Measurements from ENCODE around the gene CPNE7. TPM values are rescaled to one million over a fixed set of nuclear protein-coding genes. Genes with fewer than 3 reads are reported as not detected.
"Not testable (repeated sequence)": the region's sequence is repeated elsewhere in the genome, so short reads cannot be mapped to it uniquely, and the experiment has no call there.

Gene CPNE7
- total RNA-seq, 4 donors from 2014 or later = 0.19 to 2.4 (median 1.1) TPM; not detected in 1

DNA sequence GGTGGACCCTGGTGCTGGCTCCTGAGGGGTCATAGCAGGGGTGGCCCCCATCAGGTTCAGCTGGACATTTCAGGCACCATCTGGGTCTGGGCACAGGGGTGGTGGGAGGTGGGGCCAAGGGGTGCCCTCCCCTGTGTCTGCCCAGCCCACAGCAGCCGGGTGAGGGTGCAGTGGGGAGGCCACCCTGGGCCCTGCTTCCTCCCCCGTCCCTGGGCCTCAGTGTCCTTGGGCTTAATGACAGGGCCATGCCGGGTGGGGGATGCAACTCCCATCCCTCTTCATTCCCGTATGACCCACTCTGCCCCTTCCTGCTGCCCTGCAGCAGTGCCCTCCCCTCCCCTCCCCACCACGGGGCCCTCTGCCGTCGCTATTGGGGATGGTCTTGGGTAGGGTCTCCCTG, 10.7 kb downstream of the CPNE7 start:
- TF ChIP-seq, protein P1, sequence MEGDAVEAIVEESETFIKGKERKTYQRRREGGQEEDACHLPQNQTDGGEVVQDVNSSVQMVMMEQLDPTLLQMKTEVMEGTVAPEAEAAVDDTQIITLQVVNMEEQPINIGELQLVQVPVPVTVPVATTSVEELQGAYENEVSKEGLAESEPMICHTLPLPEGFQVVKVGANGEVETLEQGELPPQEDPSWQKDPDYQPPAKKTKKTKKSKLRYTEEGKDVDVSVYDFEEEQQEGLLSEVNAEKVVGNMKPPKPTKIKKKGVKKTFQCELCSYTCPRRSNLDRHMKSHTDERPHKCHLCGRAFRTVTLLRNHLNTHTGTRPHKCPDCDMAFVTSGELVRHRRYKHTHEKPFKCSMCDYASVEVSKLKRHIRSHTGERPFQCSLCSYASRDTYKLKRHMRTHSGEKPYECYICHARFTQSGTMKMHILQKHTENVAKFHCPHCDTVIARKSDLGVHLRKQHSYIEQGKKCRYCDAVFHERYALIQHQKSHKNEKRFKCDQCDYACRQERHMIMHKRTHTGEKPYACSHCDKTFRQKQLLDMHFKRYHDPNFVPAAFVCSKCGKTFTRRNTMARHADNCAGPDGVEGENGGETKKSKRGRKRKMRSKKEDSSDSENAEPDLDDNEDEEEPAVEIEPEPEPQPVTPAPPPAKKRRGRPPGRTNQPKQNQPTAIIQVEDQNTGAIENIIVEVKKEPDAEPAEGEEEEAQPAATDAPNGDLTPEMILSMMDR (IDR thresholded peaks at IDR 0.05) = no peak

DNA sequence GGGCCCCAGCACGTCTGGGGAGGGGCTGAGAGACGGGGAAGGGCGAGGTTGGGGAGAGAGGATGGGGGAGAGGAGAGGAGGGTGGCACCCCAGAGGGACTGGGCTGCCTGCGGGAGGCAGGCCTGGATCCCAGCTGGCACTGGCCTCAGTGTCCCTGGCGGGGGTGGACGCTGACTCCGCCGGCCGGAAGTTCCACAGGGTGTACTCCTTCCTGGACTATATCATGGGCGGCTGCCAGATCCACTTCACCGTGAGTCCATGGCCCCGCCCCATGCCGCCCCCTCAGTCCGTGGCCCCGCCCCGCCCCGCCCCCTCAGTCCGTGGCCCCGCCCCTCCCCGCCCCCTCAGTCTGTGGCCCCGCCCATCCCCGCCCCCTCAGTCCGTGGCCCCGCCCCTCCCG, 11.3 kb downstream of the CPNE7 start:
- ATAC-seq (ENCODE audit: low FRiP score) (no peak), DNase-seq (ENCODE audit: low spot score) (no peak)
- TF ChIP-seq, protein P1 (IDR thresholded peaks at IDR 0.05) = no peak

More for the DNA sequence above, 10.7 kb downstream of the CPNE7 start:
- DNase-seq (ENCODE audit: low spot score) (no peak), ATAC-seq (ENCODE audit: low FRiP score) (no peak)

DNA sequence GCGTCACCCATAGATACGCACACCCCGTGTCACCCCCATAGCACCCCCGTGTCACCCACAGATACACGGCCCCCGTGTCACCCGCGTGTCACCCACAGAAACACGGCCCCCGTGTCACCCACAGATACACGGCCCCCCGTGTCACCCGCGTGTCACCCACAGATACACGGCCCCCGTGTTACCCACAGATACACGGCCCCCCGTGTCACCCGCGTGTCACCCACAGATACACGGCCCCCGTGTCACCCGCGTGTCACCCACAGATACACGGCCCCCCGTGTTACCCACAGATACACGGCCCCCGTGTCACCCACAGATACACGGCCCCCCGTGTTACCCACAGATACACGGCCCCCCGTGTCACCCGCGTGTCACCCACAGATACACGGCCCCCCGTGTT, 12.1 kb downstream of the CPNE7 start:
- not testable (repeated sequence) for DNase-seq (ENCODE audit: low spot score); ATAC-seq (ENCODE audit: low FRiP score)

DNA sequence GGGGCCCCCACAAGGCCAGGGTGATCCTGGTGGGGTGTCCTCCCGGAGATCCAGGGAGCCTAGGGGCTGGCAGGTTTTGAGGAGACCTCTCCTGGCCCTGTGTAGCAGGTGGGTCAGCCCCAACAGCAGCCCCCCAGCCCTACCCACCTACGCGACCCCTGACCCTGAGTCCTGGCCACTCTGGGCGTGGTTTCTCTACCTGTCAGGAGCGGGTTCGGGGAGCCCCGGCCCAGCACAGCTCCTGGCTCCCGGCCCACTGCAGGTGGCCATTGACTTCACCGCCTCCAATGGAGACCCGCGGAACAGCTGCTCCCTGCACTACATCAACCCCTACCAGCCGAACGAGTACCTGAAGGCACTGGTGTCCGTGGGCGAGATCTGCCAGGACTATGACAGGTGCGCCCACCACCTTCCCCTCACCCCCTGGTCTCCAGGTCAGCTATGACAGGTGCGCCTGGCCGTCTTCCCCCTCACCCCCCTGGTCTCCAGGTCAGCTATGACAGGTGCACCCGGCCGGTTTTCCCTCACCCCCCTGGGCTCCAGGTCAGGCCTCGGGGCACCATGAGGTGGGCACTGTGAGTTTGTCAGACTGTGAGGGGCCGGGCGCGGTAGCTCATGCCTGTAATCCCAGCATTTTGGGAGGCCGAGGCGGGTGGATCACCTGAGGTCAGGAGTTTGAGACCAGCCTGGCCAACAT, 13.0 kb downstream of the CPNE7 start:
- ATAC-seq (ENCODE audit: low FRiP score) = no peak
- DNase-seq (ENCODE audit: low spot score) = no peak
- TF ChIP-seq, protein P1 (IDR thresholded peaks at IDR 0.05) = no peak

DNA sequence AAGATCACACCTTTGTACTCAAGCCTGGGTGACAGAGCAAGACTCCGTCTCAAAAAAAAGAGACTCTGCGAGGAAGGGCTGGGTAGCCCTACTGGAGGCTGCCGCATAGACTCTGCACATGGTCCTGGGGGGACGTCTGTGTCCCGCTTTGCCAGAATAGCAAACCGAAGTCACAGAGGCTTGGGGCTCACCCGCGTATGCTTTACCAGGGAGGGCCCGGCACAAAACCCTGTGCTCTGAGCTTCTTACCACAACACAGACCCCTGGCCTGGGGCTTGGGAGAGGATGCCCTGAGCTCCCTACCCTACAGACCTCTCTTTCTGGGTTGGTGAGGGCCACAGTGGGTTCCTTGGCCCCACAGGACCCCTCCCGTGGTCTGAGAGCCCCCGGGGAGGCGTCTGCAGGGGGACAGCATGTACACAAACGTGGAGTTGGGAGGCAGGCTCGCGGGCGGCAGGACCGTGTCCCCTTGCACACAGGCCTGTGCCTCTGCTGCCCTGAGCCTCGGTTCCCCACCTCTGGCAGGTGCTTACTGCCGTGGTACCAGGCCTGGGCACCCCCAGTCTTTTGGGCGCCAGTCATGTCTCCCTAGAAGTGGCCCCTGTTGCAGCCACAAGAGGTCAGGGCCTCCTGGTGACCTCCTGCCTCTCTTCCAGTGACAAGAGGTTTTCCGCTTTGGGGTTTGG, 13.8 kb downstream of the CPNE7 start:
- no peak for DNase-seq (ENCODE audit: low spot score)
- TF ChIP-seq, protein P1 (IDR thresholded peaks at IDR 0.05) = no peak
- ATAC-seq (ENCODE audit: low FRiP score) = no peak

DNA sequence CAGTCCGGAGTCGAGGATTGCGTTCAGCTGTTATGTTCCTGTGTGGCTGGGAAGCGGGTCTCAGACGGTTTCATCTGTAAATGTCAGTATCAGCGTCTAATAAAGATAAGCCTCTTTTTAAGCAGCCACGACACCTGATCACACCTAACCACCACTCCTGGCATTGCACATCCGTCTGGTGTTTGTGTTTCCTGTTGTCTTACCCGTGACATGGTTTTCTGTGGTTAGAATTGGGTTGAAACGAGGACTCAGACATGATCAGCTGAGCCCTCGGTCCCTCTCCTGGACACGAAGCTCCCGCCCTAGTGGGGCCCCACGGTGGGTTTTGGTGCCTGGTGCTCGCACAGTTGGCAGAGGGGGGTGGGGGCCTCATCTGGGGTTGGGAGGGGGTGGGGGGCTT, 18.3 kb downstream of the CPNE7 start:
- DNase-seq (ENCODE audit: low spot score) = no peak
- ATAC-seq (ENCODE audit: low FRiP score) = no peak
- TF ChIP-seq, protein P1 (IDR thresholded peaks at IDR 0.05) = no peak

DNA sequence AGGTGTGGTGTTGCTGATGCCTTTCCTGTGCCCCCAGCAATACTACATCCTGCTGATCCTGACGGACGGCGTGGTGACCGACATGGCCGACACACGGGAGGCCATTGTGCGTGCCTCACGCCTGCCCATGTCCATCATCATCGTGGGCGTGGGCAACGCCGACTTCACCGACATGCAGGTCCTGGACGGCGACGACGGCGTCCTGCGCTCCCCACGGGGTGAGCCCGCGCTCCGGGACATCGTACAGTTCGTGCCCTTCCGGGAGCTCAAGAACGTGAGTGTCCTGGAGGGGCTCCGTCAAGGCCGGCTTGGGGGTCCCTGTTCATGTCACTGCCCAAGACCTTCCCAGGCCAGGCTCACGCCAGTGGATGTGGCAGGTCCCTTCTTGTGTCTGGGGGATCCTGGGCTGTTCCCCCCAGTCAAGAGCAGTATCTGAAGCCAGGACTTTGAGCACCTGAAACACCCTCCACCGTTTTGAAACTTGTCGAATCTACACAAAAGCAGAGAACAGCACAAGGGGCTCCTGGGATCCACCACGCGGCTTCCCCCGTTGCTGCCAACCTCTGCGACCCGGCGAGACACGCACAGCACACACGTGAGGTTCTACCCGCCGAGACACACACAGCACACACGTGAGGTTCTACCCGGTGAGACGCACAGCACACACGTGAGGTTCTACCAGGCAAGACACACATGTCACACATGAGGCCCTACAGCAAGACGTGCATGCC, 19.9 kb downstream of the CPNE7 start:
- DNase-seq (ENCODE audit: low spot score) (no peak), ATAC-seq (ENCODE audit: low FRiP score) (no peak)
- TF ChIP-seq, protein P1 (IDR thresholded peaks at IDR 0.05) = no peak
